Nephron progenitor cell (in vitro differentiated cells): Measurements from ENCODE around the gene USP17L22.
A peak's percentile ranks its signal among the peaks of the same experiment; 100 is the strongest.
"Not testable (repeated sequence)": the region's sequence is repeated elsewhere in the genome, so short reads cannot be mapped to it uniquely, and the experiment has no call there.

Experiments used
- DNase-seq: peaks from one replicate; pipeline ENCODE4 v3.0.0; 2021
- H3K27ac Mint-ChIP-seq: 2 replicates; pipeline ENCODE4 v1.8.0; 2021; ENCODE audit warnings: mild to moderate bottlenecking, moderate library complexity, mixed read lengths
- H3K27me3 Mint-ChIP-seq: 2 replicates; pipeline ENCODE4 v1.8.0; 2021; ENCODE audit warnings: mild to moderate bottlenecking, low read depth, mixed read lengths; ENCODE audit not compliant: poor library complexity
- H3K36me3 Mint-ChIP-seq: 2 replicates; pipeline ENCODE4 v1.8.0; 2021; ENCODE audit warnings: low read depth, mixed read lengths
- H3K4me1 Mint-ChIP-seq: 2 replicates; pipeline ENCODE4 v1.8.0; 2021; ENCODE audit warnings: mixed read lengths
- H3K4me3 Mint-ChIP-seq: 2 replicates; pipeline ENCODE4 v1.8.0; 2021; ENCODE audit warnings: mild to moderate bottlenecking, moderate library complexity, mixed read lengths
- H3K9me3 Mint-ChIP-seq: 2 replicates; pipeline ENCODE4 v1.8.0; 2021; ENCODE audit warnings: mild to moderate bottlenecking, moderate library complexity, mixed read lengths

The USP17L22 gene, protein sequence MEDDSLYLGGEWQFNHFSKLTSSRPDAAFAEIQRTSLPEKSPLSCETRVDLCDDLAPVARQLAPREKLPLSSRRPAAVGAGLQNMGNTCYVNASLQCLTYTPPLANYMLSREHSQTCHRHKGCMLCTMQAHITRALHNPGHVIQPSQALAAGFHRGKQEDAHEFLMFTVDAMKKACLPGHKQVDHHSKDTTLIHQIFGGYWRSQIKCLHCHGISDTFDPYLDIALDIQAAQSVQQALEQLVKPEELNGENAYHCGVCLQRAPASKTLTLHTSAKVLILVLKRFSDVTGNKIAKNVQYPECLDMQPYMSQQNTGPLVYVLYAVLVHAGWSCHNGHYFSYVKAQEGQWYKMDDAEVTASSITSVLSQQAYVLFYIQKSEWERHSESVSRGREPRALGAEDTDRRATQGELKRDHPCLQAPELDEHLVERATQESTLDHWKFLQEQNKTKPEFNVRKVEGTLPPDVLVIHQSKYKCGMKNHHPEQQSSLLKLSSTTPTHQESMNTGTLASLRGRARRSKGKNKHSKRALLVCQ

DNA sequence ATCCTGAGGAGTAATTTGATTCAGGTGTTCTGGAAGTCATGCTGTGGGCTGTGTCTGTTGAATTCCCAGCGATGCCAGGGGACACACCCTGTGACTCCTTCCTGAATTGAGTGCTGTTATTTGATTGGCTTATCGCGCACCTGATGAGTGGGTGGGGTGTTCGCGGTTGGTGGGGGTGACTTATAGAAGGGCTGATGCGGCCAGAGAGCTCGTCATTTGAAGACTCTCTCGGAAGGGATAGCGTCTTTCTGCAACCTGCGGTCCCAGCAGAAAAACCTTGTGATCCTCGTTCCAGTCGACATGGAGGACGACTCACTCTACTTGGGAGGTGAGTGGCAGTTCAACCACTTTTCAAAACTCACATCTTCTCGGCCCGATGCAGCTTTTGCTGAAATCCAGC lies at the start of gene USP17L22:
Gene USP17L22 (plus strand): TSS at position 301 of the 400 bp plus-strand sequence. CDS start 0 bp downstream, at position 301.
- H3K27me3 Mint-ChIP-seq, H3K4me1 Mint-ChIP-seq, H3K9me3 Mint-ChIP-seq, H3K4me3 Mint-ChIP-seq, H3K36me3 Mint-ChIP-seq, DNase-seq, H3K27ac Mint-ChIP-seq: not testable (repeated sequence)

- not testable (repeated sequence) for H3K9me3 Mint-ChIP-seq, H3K36me3 Mint-ChIP-seq, DNase-seq, H3K27ac Mint-ChIP-seq, H3K4me1 Mint-ChIP-seq, H3K27me3 Mint-ChIP-seq, H3K4me3 Mint-ChIP-seq
These were observed 47.6 kb upstream of the USP17L22 start, which contains the start of gene USP17L12 for GRCh38 chr4:9219852-9220251. Gene USP17L12 (plus strand): TSS chr4:9220152. CDS start chr4:9220152, 0 bp downstream.

DNA sequence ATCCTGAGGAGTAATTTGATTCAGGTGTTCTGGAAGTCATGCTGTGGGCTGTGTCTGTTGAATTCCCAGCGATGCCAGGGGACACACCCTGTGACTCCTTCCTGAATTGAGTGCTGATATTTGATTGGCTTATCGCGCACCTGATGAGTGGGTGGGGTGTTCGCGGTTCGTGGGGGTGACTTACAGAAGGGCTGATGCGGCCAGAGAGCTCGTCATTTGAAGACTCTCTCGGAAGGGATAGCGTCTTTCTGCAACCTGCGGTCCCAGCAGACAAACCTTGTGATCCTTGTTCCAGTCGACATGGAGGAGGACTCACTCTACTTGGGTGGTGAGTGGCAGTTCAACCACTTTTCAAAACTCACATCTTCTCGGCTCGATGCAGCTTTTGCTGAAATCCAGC lies 42.8 kb upstream of the USP17L22 start, which contains the start of gene USP17L13:
Gene USP17L13 (plus strand): TSS at position 301 of the 400 bp plus-strand sequence. CDS start 0 bp downstream, at position 301.
- not testable (repeated sequence) for DNase-seq, H3K4me3 Mint-ChIP-seq, H3K9me3 Mint-ChIP-seq

DNA sequence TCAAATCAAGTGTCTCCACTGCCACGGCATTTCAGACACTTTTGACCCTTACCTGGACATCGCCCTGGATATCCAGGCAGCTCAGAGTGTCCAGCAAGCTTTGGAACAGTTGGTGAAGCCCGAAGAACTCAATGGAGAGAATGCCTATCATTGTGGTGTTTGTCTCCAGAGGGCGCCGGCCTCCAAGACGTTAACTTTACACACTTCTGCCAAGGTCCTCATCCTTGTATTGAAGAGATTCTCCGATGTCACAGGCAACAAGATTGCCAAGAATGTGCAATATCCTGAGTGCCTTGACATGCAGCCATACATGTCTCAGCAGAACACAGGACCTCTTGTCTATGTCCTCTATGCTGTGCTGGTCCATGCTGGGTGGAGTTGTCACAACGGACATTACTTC lies 37.2 kb upstream of the USP17L22 start:
- not testable (repeated sequence) for H3K36me3 Mint-ChIP-seq, H3K27ac Mint-ChIP-seq
- peak; percentile 0 for DNase-seq

More for the DNA sequence above, 42.8 kb upstream of the USP17L22 start, which contains the start of gene USP17L13:
- not testable (repeated sequence) for H3K27me3 Mint-ChIP-seq, H3K36me3 Mint-ChIP-seq, H3K4me1 Mint-ChIP-seq, H3K27ac Mint-ChIP-seq

GRCh38 chr4:9234085-9234484 lies 33.3 kb upstream of the USP17L22 start, which contains the start of gene USP17L15:
Gene USP17L15 (plus strand): TSS chr4:9234385. CDS start chr4:9234385, 0 bp downstream.
- not testable (repeated sequence) for H3K27me3 Mint-ChIP-seq, H3K27ac Mint-ChIP-seq, H3K36me3 Mint-ChIP-seq, H3K9me3 Mint-ChIP-seq, H3K4me1 Mint-ChIP-seq, H3K4me3 Mint-ChIP-seq, DNase-seq

More for the DNA sequence above, 37.2 kb upstream of the USP17L22 start:
- H3K9me3 Mint-ChIP-seq, H3K27me3 Mint-ChIP-seq, H3K4me3 Mint-ChIP-seq, H3K4me1 Mint-ChIP-seq: not testable (repeated sequence)

- H3K27ac Mint-ChIP-seq, H3K27me3 Mint-ChIP-seq, H3K4me3 Mint-ChIP-seq, H3K9me3 Mint-ChIP-seq, H3K36me3 Mint-ChIP-seq, DNase-seq, H3K4me1 Mint-ChIP-seq: not testable (repeated sequence)
These were observed 29.0 kb upstream of the USP17L22 start for GRCh38 chr4:9238461-9238860.

DNA sequence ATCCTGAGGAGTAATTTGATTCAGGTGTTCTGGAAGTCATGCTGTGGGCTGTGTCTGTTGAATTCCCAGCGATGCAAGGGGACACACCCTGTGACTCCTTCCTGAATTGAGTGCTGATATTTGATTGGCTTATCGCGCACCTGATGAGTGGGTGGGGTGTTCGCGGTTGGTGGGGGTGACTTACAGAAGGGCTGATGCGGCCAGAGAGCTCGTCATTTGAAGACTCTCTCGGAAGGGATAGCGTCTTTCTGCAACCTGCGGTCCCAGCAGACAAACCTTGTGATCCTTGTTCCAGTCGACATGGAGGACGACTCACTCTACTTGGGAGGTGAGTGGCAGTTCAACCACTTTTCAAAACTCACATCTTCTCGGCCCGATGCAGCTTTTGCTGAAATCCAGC lies 23.8 kb upstream of the USP17L22 start, which contains the start of gene USP17L17:
Gene USP17L17 (plus strand): TSS at position 301 of the 400 bp plus-strand sequence. CDS start 0 bp downstream, at position 301.
- not testable (repeated sequence) for H3K4me3 Mint-ChIP-seq, H3K36me3 Mint-ChIP-seq, H3K9me3 Mint-ChIP-seq, H3K27me3 Mint-ChIP-seq, H3K27ac Mint-ChIP-seq, DNase-seq, H3K4me1 Mint-ChIP-seq

DNA sequence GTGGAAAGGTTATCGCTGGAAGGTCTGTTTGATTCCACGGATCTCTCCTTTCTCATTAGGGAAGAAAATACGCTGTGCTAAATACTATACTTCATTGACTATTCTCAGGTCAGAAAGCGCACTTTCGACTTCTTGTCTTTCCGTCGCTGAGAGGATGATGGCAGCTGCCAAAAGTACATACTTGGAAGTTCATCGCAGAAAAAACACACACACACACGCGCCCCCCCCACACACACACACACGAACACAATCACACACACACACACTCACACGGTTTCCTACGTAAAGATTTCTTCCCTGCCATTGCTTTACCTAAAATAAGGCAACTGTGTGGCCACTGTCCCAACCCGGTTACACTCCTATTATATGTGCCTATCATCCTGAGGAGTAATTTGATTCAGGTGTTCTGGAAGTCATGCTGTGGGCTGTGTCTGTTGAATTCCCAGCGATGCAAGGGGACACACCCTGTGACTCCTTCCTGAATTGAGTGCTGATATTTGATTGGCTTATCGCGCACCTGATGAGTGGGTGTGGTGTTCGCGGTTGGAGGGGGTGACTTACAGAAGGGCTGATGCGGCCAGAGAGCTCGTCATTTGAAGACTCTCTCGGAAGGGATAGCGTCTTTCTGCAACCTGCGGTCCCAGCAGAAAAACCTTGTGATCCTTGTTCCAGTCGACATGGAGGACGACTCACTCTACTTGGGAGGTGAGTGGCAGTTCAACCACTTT lies 19.3 kb upstream of the USP17L22 start, which contains the start of gene USP17L18:
Gene USP17L18 (plus strand): TSS at position 678 of the 728 bp plus-strand sequence. CDS start 0 bp downstream, at position 678.
- H3K27ac Mint-ChIP-seq, H3K4me3 Mint-ChIP-seq, H3K4me1 Mint-ChIP-seq, H3K9me3 Mint-ChIP-seq, DNase-seq, H3K36me3 Mint-ChIP-seq, H3K27me3 Mint-ChIP-seq: not testable (repeated sequence)

DNA sequence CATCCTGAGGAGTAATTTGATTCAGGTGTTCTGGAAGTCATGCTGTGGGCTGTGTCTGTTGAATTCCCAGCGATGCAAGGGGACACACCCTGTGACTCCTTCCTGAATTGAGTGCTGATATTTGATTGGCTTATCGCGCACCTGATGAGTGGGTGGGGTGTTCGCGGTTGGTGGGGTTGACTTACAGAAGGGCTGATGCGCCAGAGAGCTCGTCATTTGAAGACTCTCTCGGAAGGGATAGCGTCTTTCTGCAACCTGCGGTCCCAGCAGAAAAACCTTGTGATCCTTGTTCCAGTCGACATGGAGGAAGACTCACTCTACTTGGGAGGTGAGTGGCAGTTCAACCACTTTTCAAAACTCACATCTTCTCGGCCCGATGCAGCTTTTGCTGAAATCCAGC lies 14.3 kb upstream of the USP17L22 start, which contains the start of gene USP17L19:
Gene USP17L19 (plus strand): TSS at position 301 of the 400 bp plus-strand sequence. CDS start 0 bp downstream, at position 301.
- not testable (repeated sequence) for DNase-seq, H3K4me3 Mint-ChIP-seq, H3K4me1 Mint-ChIP-seq, H3K9me3 Mint-ChIP-seq, H3K27me3 Mint-ChIP-seq, H3K36me3 Mint-ChIP-seq, H3K27ac Mint-ChIP-seq

DNA sequence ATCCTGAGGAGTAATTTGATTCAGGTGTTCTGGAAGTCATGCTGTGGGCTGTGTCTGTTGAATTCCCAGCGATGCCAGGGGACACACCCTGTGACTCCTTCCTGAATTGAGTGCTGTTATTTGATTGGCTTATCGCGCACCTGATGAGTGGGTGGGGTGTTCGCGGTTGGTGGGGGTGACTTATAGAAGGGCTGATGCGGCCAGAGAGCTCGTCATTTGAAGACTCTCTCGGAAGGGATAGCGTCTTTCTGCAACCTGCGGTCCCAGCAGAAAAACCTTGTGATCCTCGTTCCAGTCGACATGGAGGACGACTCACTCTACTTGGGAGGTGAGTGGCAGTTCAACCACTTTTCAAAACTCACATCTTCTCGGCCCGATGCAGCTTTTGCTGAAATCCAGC lies 9.6 kb upstream of the USP17L22 start, which contains the start of gene USP17L20:
Gene USP17L20 (plus strand): TSS at position 301 of the 400 bp plus-strand sequence. CDS start 0 bp downstream, at position 301.
- H3K27me3 Mint-ChIP-seq, H3K36me3 Mint-ChIP-seq, H3K27ac Mint-ChIP-seq, H3K4me3 Mint-ChIP-seq, H3K9me3 Mint-ChIP-seq, H3K4me1 Mint-ChIP-seq, DNase-seq: not testable (repeated sequence)

DNA sequence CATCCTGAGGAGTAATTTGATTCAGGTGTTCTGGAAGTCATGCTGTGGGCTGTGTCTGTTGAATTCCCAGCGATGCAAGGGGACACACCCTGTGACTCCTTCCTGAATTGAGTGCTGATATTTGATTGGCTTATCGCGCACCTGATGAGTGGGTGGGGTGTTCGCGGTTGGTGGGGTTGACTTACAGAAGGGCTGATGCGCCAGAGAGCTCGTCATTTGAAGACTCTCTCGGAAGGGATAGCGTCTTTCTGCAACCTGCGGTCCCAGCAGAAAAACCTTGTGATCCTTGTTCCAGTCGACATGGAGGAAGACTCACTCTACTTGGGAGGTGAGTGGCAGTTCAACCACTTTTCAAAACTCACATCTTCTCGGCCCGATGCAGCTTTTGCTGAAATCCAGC lies 4.8 kb upstream of the USP17L22 start, which contains the start of gene USP17L21:
Gene USP17L21 (plus strand): TSS at position 301 of the 400 bp plus-strand sequence. CDS start 0 bp downstream, at position 301.
- not testable (repeated sequence) for H3K27ac Mint-ChIP-seq, H3K9me3 Mint-ChIP-seq, H3K4me1 Mint-ChIP-seq, DNase-seq, H3K27me3 Mint-ChIP-seq, H3K4me3 Mint-ChIP-seq, H3K36me3 Mint-ChIP-seq

DNA sequence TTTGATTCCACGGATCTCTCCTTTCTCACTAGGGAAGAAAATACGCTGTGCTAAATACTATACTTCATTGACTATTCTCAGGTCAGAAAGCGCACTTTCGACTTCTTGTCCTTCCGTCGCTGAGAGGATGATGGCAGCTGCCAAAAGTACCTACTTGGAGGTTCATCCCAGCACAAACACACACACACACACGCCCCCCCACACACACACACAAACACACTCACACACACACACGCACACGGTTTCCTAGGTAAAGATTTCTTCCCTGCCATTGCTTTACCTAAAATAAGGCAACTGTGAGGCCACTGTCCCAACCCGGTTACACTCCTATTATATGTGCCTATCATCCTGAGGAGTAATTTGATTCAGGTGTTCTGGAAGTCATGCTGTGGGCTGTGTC lies 4.3 kb downstream of the USP17L22 start:
- H3K4me1 Mint-ChIP-seq, H3K27me3 Mint-ChIP-seq, H3K9me3 Mint-ChIP-seq, H3K27ac Mint-ChIP-seq, H3K4me3 Mint-ChIP-seq, H3K36me3 Mint-ChIP-seq: not testable (repeated sequence)
- peak; percentile 4 for DNase-seq
